Retinal pigment epithelial cell (primary cell): ENCODE data around the gene PRG2.
"Not testable (repeated sequence)": the region's sequence is repeated elsewhere in the genome, so short reads cannot be mapped to it uniquely, and the experiment has no call there.

ENCODE experiments used
- DNase-seq: peaks from one replicate; pipeline ENCODE4 v3.0.0-alpha.2; 2010; ENCODE audit warnings: low read depth
- H3K4me3 ChIP-seq: 2 replicates; pipeline ENCODE4 v1.5.1; 2011; ENCODE audit warnings: mild to moderate bottlenecking, low read length, control low read depth, moderate library complexity
- TF ChIP-seq, protein P1 (sequence below): conservative IDR thresholded peaks from 2 replicates; pipeline ENCODE4 v1.5.1; 2011; ENCODE audit warnings: low read depth, low read length, control low read depth, inconsistent platforms

Gene PRG2

GRCh38 chr11:57338142-57338541, 52.3 kb downstream of the PRG2 start, which contains the start of gene P2RX3:
Gene P2RX3, plus strand, starts transcription at chr11:57338352. Its CDS starts 199 bp downstream, at chr11:57338551.
- DNase-seq = no peak
- TF ChIP-seq, protein P1, sequence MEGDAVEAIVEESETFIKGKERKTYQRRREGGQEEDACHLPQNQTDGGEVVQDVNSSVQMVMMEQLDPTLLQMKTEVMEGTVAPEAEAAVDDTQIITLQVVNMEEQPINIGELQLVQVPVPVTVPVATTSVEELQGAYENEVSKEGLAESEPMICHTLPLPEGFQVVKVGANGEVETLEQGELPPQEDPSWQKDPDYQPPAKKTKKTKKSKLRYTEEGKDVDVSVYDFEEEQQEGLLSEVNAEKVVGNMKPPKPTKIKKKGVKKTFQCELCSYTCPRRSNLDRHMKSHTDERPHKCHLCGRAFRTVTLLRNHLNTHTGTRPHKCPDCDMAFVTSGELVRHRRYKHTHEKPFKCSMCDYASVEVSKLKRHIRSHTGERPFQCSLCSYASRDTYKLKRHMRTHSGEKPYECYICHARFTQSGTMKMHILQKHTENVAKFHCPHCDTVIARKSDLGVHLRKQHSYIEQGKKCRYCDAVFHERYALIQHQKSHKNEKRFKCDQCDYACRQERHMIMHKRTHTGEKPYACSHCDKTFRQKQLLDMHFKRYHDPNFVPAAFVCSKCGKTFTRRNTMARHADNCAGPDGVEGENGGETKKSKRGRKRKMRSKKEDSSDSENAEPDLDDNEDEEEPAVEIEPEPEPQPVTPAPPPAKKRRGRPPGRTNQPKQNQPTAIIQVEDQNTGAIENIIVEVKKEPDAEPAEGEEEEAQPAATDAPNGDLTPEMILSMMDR = no peak
- H3K4me3 ChIP-seq = no peak within 1 kb of the TSS

DNA sequence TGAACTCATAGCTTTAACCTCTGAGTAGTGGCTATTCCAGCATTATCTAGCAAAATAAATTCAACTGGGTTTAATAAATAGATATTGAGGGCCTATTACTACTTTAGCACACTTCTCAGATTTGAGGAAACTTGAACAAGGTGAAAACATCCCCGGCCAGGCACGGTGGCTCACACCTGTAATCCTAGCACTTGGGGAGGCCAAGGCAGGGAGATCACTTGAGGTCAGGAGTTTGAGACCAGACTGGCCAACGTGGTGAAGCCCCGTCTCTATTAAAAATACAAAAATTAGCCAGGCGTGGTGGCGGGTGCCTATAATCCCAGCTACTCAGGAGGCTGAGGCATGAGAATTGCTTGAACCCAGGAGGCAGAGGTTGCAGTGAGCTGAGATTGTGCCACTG, 53.6 kb downstream of the PRG2 start:
- H3K4me3 ChIP-seq, DNase-seq: not testable (repeated sequence)
